ENCODE results near the gene RNF5. TPM values are rescaled to one million over a fixed set of nuclear protein-coding genes. Genes with fewer than 3 reads are reported as not detected.
"Not testable (repeated sequence)": the region's sequence is repeated elsewhere in the genome, so short reads cannot be mapped to it uniquely, and the experiment has no call there.

The RNF5 gene
- total RNA-seq, 1 donor from 2014 or later: 72.6 TPM

- DNase-seq (ENCODE audit: extremely low read depth, low read depth, low spot score): no peak
These were observed 25.4 kb downstream of the RNF5 start for GRCh38 chr6:32203426-32204267.

GRCh38 chr6:32204268-32204715, 26.1 kb downstream of the RNF5 start:
- DNase-seq (ENCODE audit: extremely low read depth, low read depth, low spot score): no peak

- DNase-seq (ENCODE audit: extremely low read depth, low read depth, low spot score): no peak
These were observed 30.8 kb downstream of the RNF5 start for GRCh38 chr6:32208996-32209395.

- DNase-seq (ENCODE audit: extremely low read depth, low read depth, low spot score): no peak
These were observed 32.0 kb downstream of the RNF5 start for GRCh38 chr6:32210191-32210601.

- DNase-seq (ENCODE audit: extremely low read depth, low read depth, low spot score): not testable (repeated sequence)
These were observed 33.2 kb downstream of the RNF5 start for GRCh38 chr6:32211432-32211831.

GRCh38 chr6:32212076-32212760, 34.0 kb downstream of the RNF5 start:
- DNase-seq (ENCODE audit: extremely low read depth, low read depth, low spot score): no peak

- no peak for DNase-seq (ENCODE audit: extremely low read depth, low read depth, low spot score)
These were observed 35.4 kb downstream of the RNF5 start for GRCh38 chr6:32213649-32214048.

- DNase-seq (ENCODE audit: extremely low read depth, low read depth, low spot score): no peak
These were observed 35.9 kb downstream of the RNF5 start for GRCh38 chr6:32214126-32214525.

- DNase-seq (ENCODE audit: extremely low read depth, low read depth, low spot score): no peak
These were observed 37.4 kb downstream of the RNF5 start for GRCh38 chr6:32215617-32216016.

GRCh38 chr6:32216285-32216684, 38.1 kb downstream of the RNF5 start:
- no peak for DNase-seq (ENCODE audit: extremely low read depth, low read depth, low spot score)

- DNase-seq (ENCODE audit: extremely low read depth, low read depth, low spot score): no peak
These were observed 38.8 kb downstream of the RNF5 start for GRCh38 chr6:32216998-32217397.

GRCh38 chr6:32218167-32218566, 40.0 kb downstream of the RNF5 start:
- DNase-seq (ENCODE audit: extremely low read depth, low read depth, low spot score): no peak

- DNase-seq (ENCODE audit: extremely low read depth, low read depth, low spot score): no peak
These were observed 41.8 kb downstream of the RNF5 start for GRCh38 chr6:32220021-32220420.

- DNase-seq (ENCODE audit: extremely low read depth, low read depth, low spot score): no peak
These were observed 44.4 kb downstream of the RNF5 start for GRCh38 chr6:32222333-32223230.

- DNase-seq (ENCODE audit: extremely low read depth, low read depth, low spot score): peak; percentile 22
These were observed 45.3 kb downstream of the RNF5 start, which contains the start of gene NOTCH4 for GRCh38 chr6:32223258-32224235. Gene NOTCH4 (minus strand): TSS chr6:32224067. CDS start chr6:32223928, 139 bp downstream.

- no peak for DNase-seq (ENCODE audit: extremely low read depth, low read depth, low spot score)
These were observed 46.5 kb downstream of the RNF5 start for GRCh38 chr6:32224696-32225095.

- no peak for DNase-seq (ENCODE audit: extremely low read depth, low read depth, low spot score)
These were observed 48.2 kb downstream of the RNF5 start for GRCh38 chr6:32226434-32226833.
